Measurements from ENCODE around the gene RNF212B. TPM values are rescaled to one million over a fixed set of nuclear protein-coding genes. Genes with fewer than 3 reads are reported as not detected.

Gene RNF212B
- total RNA-seq, 4 donors from 2014 or later: 0.59 TPM; not detected in 3

DNA sequence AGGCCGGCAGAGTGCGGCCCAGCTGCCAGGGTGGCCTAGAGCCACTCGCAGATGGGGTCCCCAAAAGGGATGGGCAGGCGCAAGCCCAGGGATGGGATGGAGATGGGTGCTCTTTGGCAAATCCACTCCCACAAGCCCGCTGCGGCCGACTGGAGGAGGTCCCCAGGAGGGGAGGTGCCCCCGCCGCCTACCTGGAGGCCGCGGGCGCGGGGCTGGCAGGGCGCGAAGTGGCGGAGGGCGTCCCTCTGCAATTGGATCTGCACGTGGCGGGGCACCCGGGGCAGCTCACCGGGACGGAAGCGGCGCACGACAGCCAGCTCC lies 64.2 kb downstream of the RNF212B start:
- peak overlapping the region; percentile 51 for H3K4me3 ChIP-seq (ENCODE audit: low read depth, poor library complexity, severe bottlenecking)
- TF ChIP-seq POLR2A (IDR thresholded peaks at IDR 0.05): no peak
- TF ChIP-seq, protein P1, sequence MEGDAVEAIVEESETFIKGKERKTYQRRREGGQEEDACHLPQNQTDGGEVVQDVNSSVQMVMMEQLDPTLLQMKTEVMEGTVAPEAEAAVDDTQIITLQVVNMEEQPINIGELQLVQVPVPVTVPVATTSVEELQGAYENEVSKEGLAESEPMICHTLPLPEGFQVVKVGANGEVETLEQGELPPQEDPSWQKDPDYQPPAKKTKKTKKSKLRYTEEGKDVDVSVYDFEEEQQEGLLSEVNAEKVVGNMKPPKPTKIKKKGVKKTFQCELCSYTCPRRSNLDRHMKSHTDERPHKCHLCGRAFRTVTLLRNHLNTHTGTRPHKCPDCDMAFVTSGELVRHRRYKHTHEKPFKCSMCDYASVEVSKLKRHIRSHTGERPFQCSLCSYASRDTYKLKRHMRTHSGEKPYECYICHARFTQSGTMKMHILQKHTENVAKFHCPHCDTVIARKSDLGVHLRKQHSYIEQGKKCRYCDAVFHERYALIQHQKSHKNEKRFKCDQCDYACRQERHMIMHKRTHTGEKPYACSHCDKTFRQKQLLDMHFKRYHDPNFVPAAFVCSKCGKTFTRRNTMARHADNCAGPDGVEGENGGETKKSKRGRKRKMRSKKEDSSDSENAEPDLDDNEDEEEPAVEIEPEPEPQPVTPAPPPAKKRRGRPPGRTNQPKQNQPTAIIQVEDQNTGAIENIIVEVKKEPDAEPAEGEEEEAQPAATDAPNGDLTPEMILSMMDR (IDR thresholded peaks at IDR 0.05): peak in 1 of 3 donors; percentile 18
- DNase-seq (ENCODE audit: low spot score in 2 of 2): no peak
- WGBS, 2 donors: 0% methylated on average over 3 of the region's 25 CpGs; no CpG with 5 or more reads in 1 of the 2 donors
- intact Hi-C loops (cut with DNase I; ENCODE audit: low total_unique reads): no loop called here

DNA sequence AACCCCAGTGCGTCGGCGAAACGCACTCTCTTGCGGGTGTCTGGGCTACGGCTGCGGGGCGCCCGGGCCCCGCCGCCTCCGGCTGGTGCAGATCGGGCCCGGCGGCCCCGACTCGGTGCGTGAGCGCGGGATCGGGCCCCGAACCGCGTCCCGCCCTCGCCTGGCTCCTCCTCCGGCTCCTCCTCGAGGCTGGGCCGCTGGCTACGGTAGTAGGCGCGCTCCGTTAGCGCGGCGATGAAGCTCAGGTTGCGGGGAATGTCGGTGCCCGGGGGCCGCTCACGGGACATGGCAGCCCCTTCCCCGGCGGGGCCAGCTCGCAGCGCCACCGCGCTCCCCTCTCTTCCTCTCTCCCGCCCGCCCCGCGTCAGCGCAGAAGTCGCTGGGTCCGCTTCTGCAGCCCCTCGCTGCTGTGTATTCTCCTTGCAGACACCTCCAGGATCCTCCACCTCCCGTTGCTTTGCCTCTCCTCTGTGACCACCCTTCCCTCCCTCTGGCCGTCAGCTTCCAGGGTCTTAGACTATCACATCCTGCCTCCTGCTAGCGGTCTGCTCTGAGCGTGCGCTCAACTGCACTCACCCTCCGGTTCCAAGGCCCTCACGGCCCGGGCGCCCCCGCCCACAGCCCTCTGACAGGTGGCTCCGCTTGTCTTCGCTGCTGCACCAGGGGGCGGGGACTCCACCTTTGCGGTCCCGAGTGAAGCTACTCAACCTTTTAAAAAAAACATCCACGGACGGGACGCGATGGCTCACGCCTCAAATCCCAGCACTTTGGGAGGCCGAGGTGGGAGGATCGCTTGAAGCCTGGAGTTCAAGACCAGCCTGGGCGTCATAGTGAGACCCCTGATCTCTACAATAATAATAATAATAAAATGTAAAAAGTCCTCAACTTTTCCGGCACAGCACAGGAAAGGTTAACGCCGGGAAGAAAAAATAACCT lies 64.8 kb downstream of the RNF212B start, which contains the start of gene PPP1R3E:
Gene PPP1R3E, minus strand, starts transcription at position 570 of the 936 bp plus-strand sequence. Its CDS starts 283 bp downstream, at position 287.
- DNase-seq (ENCODE audit: low spot score in 2 of 2): peak; percentile 62 to 95
- WGBS, 2 donors: 3 to 4% methylated on average over 43 to 55 of the region's 81 CpGs
- intact Hi-C loops (cut with DNase I; ENCODE audit: low total_unique reads): no loop called here
- no peak for TF ChIP-seq POLR2A (IDR thresholded peaks at IDR 0.05)
- TF ChIP-seq, protein P1 (IDR thresholded peaks at IDR 0.05): no peak
- H3K4me3 ChIP-seq (ENCODE audit: low read depth, poor library complexity, severe bottlenecking): peak within 1 kb of the TSS; percentile 51

DNA sequence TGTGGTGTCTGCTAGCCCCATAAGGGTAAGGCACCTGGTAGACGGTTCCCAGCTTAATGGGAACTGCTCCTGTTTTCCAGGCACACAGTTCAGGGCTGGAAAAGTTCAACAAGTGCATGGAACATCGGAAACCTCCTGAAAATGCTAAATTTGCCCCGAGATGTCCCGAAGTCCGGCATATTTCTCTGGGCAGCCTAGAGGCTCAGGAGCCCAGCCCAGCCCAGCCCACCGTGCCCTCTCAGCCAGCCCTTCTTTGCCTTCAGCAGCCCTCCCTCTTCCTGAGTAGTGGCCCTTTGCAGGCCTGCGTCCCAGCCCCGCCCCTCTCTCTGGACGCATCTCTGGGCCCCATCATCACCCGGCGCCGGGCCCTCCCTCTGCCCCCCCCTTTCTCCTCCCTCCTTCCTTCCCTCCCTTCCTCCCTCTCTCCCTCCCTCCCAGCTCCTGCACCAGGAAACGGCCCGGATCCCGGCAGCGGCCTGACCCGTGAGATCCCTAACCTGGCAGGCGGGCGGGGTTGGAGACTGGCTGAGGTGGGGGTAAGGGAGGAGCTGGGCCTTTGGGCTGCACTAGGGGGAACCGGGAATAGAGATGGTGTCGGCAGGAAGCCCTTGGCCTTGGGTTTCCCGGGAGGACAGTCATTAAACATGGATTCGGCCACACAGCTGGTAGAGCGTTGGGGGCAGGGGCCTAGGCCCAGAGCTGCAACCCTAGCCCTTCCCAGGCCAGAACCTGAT lies 68.8 kb downstream of the RNF212B start, which contains the start of gene BCL2L2:
Gene BCL2L2, plus strand, starts transcription at position 422 of the 734 bp plus-strand sequence. CDS start 935 bp downstream, outside the sequence.
- 1 to 2% methylated on average over 24 of the region's 24 CpGs for WGBS, 2 donors
- intact Hi-C loops (cut with DNase I; ENCODE audit: low total_unique reads): no loop called here
- H3K4me3 ChIP-seq (ENCODE audit: low read depth, poor library complexity, severe bottlenecking): peak within 1 kb of the TSS; percentile 53
- TF ChIP-seq, protein P1 (IDR thresholded peaks at IDR 0.05): no peak
- TF ChIP-seq POLR2A (IDR thresholded peaks at IDR 0.05): peak in 1 of 2 donors; percentile 22
- DNase-seq (ENCODE audit: low spot score in 2 of 2): peak; percentile 93 to 98

DNA sequence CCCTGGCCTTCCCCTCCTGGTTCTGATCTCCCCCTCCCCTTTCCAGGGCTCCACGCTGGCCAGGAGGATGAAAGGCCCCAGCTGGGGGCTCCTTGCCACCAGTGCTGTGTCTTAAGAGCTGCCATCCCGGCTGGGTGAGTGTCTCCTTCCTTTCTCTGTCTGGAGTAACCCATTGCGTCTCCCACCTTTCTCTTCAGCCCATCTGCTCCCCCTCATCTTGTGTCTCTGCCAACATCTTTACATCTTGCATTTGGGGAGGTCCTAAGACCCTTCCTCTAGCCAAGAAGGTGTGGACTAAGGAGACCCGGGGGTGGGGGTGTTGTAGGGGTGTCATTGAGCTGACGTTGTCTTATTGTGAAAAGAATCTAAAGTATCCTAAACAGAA lies 69.4 kb downstream of the RNF212B start:
- intact Hi-C loops (cut with DNase I; ENCODE audit: low total_unique reads): no loop called here
- 8% methylated on average over 5 of the region's 5 CpGs for WGBS, 2 donors
- peak overlapping the region; percentile 53 for H3K4me3 ChIP-seq (ENCODE audit: low read depth, poor library complexity, severe bottlenecking)
- TF ChIP-seq, protein P1 (IDR thresholded peaks at IDR 0.05): no peak
- no peak for TF ChIP-seq POLR2A (IDR thresholded peaks at IDR 0.05)
- no peak for DNase-seq (ENCODE audit: low spot score in 2 of 2)

DNA sequence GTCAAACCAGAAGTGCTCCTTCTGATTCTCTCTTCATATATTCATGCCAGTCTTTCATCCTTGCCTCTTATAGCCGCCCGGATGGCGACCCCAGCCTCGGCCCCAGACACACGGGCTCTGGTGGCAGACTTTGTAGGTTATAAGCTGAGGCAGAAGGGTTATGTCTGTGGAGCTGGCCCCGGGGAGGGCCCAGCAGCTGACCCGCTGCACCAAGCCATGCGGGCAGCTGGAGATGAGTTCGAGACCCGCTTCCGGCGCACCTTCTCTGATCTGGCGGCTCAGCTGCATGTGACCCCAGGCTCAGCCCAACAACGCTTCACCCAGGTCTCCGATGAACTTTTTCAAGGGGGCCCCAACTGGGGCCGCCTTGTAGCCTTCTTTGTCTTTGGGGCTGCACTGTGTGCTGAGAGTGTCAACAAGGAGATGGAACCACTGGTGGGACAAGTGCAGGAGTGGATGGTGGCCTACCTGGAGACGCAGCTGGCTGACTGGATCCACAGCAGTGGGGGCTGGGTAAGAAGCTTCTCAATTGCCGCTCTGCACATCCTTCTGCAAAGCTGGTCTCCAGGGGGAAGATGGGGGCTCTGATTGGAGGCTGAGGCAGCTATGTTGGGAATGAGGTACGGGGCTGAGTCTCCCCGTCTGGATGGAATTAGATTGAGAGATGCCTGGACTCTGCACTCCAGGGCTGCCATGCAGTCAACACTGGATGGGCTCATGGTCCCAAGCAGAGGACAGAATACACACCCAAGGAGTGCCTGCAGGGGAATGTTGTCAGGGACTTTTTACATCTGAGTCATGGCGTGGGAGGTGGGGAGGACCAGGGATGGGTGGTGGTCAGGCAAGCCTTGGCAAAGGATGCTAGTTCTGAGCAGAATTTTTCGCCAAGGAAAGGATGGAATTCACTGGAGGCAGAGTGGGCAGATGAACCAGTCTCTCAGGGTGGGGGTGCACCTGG lies 70.2 kb downstream of the RNF212B start:
- no peak overlapping the region for H3K4me3 ChIP-seq (ENCODE audit: low read depth, poor library complexity, severe bottlenecking)
- DNase-seq (ENCODE audit: low spot score in 2 of 2): no peak
- intact Hi-C loops (cut with DNase I; ENCODE audit: low total_unique reads): no loop called here
- WGBS, 2 donors: 80 to 81% methylated on average over 22 of the region's 22 CpGs
- TF ChIP-seq, protein P1 (IDR thresholded peaks at IDR 0.05): no peak
- no peak for TF ChIP-seq POLR2A (IDR thresholded peaks at IDR 0.05)

All from lower leg skin (tissue), 4 donors.